Adrenal gland (tissue), 12 donors: ENCODE data around the gene STK32C. TPM values are rescaled to one million over a fixed set of nuclear protein-coding genes. Genes with fewer than 3 reads are reported as not detected.

Source experiments
- DNase-seq, 7 donors: peaks; one replicate each; pipeline ENCODE4 v3.0.0-alpha.2; 2019 to 2020
- H3K27ac ChIP-seq, 5 donors: fragments of 200-600 bp; sonication (generic) in 4 of 5; 1 replicate in 3 of 5; 2 replicates in 2 of 5; pipeline versions ENCODE4 v1.5.1 to v1.8.0; 2016 to 2020; ENCODE audit warnings: mild to moderate bottlenecking in 1 of 5
- H3K27me3 ChIP-seq: fragments of 200-600 bp; 2 replicates; pipeline ENCODE4 v1.8.0; 2021
- H3K36me3 ChIP-seq, 2 donors: fragments of 200-600 bp; replicated peaks in 1 of 2; 1 replicate in 1 of 2; 2 replicates in 1 of 2; pipeline versions ENCODE4 v1.5.1 to v1.8.0; 2018 to 2022
- H3K4me1 ChIP-seq, 2 donors: fragments of 200-600 bp; replicated peaks in 1 of 2; 1 replicate in 1 of 2; 2 replicates in 1 of 2; pipeline versions ENCODE4 v1.5.1 to v1.8.0; 2018 to 2021
- H3K4me3 ChIP-seq, 4 donors: fragments of 200-600 bp; sonication (generic) in 3 of 4; one replicate each; pipeline ENCODE4 v1.5.1; 2016 to 2018
- H3K9me3 ChIP-seq, 3 donors: fragments of 200-600 bp; sonication (generic) in 1 of 3; replicated peaks in 1 of 3; 1 replicate in 2 of 3; 2 replicates in 1 of 3; pipeline versions ENCODE4 v1.5.1 to v1.8.0; 2016 to 2021
- CTCF ChIP-seq, 6 experiments: fragments of 450-650 bp in 4 of 6; fragments of 200-600 bp in 2 of 6; sonication (generic) in 1 of 6; IDR thresholded peaks; 1 replicate in 5 of 6; 2 replicates in 1 of 6; pipeline versions ENCODE4 v1.5.1 to v1.8.0; 2016 to 2021; ENCODE audit warnings: antibody characterized with exemption in 6 of 6, mild to moderate bottlenecking in 2 of 6, moderate library complexity in 1 of 6
- POLR2A ChIP-seq, 2 donors: fragments of 450-650 bp; IDR thresholded peaks; one replicate each; pipeline ENCODE4 v1.6.1; 2017; ENCODE audit warnings: antibody characterized with exemption in 2 of 2, mild to moderate bottlenecking in 2 of 2, moderate library complexity in 1 of 2
- WGBS, 4 donors: extraction: QIAGEN DNeasy Blood & Tissue Kit in 2 of 4; methylation state at CpG; one replicate each; pipeline versions ENCODE4 v1.1.5 to v1.1.7; 2013 to 2017; 5-methylcytosine and 5-hydroxymethylcytosine counted together
- intact Hi-C, 2 donors: fragments of 100-400 bp; cut with DNase I; formaldehyde crosslinking; loops; one replicate each; pipeline versions ENCODE4 v1.14.1 to v1.15.0; 2022 to 2023
- polyA plus RNA-seq, 3 donors: library from polyadenylated mRNA; stranded (reverse); fragments of 200-250 nt in 2 of 3; fragments of 350-450 nt in 1 of 3; fragmentation: Illumina TruSeq in 1 of 3; extraction: RNeasy Lipid Tissue Mini Kit (QIAGEN cat#74804) in 1 of 3; gene quantifications; one replicate each; pipeline ENCODE4 v1.2.3, GENCODE V29; 2013 to 2014
- total RNA-seq, 9 donors: library from RNA; depleted of rRNA in 4 of 9; stranded (reverse); fragments of >200 nt in 4 of 9; fragments of 120-200 nt in 1 of 9; fragmentation: NEBNext Ultra II Directional in 1 of 9; extraction: Animal tissue kit (Norgen Biotek cat#: 25700) in 1 of 9; gene quantifications; one replicate each; pipeline versions ENCODE4 v1.1.0 to v1.2.4, GENCODE V29; 2013 to 2023
- donor health status: healthy with polysubstance abuse.
- donor health status: Bipolar disorder and iron deficiency.
- donor health status: DM: yes; HTN: yes; CAD: no.
- donor health status: DM: no; HTN: no; CAD: no.
- donor health status: DM: no; HTN: no; CAD: no.
- donor health status: DM: yes; HTN: yes; CAD: no.

STK32C gene
- total and polyA plus RNA-seq, 12 donors: 2.8 to 36.5 (median 15.9) TPM

GRCh38 chr10:132253092-132253687 is 54.6 kb downstream of the STK32C start:
- no peak for DNase-seq
- no peaks in the 10 kb centered on the region for H3K27me3 ChIP-seq
- TF ChIP-seq POLR2A (IDR thresholded peaks at IDR 0.05) (no peak), CTCF (IDR thresholded peaks at IDR 0.05) (no peak)
- H3K36me3 ChIP-seq: no peaks in the 10 kb centered on the region
- no peaks in the 10 kb centered on the region for H3K4me1 ChIP-seq
- H3K27ac ChIP-seq: no peak overlapping the region
- H3K9me3 ChIP-seq: no peaks in the 10 kb centered on the region
- 67 to 76% (median 72%) methylated on average over 17 to 19 of the region's 19 CpGs for WGBS, 4 donors
- intact Hi-C loops: no loop called here
- no peak overlapping the region for H3K4me3 ChIP-seq

- Histone ChIP-seq H3K36me3 (no peaks in the 10 kb centered on the region), H3K4me3 (no peak overlapping the region), H3K27me3 (no peaks in the 10 kb centered on the region), H3K27ac (no peak overlapping the region), H3K9me3 (no peaks in the 10 kb centered on the region), H3K4me1 (no peaks in the 10 kb centered on the region)
- intact Hi-C loops: no loop called here
- WGBS, 4 donors: 92 to 99% (median 94%) methylated on average over 14 to 17 of the region's 17 CpGs
- no peak for DNase-seq
- TF ChIP-seq POLR2A (IDR thresholded peaks at IDR 0.05): no peak
- TF ChIP-seq CTCF (IDR thresholded peaks at IDR 0.05): no peak
Observed at GRCh38 chr10:132252412-132252811, 55.3 kb downstream of the STK32C start.

- intact Hi-C loops: no loop called here
- H3K4me3 ChIP-seq: no peak overlapping the region
Observed at GRCh38 chr10:132251928-132252327, 55.8 kb downstream of the STK32C start.

More at GRCh38 chr10:132251928-132252327, 55.8 kb downstream of the STK32C start:
- Histone ChIP-seq H3K27me3 (no peaks in the 10 kb centered on the region), H3K9me3 (no peaks in the 10 kb centered on the region), H3K4me1 (no peaks in the 10 kb centered on the region), H3K36me3 (no peaks in the 10 kb centered on the region), H3K27ac (no peak overlapping the region)
- TF ChIP-seq POLR2A (IDR thresholded peaks at IDR 0.05): no peak
- no peak for TF ChIP-seq CTCF (IDR thresholded peaks at IDR 0.05)
- 89 to 97% (median 94%) methylated on average over 6 of the region's 6 CpGs for WGBS, 4 donors
- DNase-seq: no peak
